ENCODE results near the gene FBN1.

FBN1 gene

GRCh38 chr15:48532946-48533345, 112.6 kb downstream of the FBN1 start:
- no peak for DNase-seq (ENCODE audit: low read depth)
- no peak for TF ChIP-seq CTCF (IDR thresholded peaks at IDR 0.05; ENCODE audit: low read length, missing control alignments)
- H3K4me3 ChIP-seq (replicated peaks; ENCODE audit: low read depth, low read length), result no peak overlapping the region

- H3K4me3 ChIP-seq (replicated peaks; ENCODE audit: low read depth, low read length), result no peak overlapping the region
- no peak for DNase-seq (ENCODE audit: low read depth)
- TF ChIP-seq CTCF (IDR thresholded peaks at IDR 0.05; ENCODE audit: low read length, missing control alignments), result no peak
Measured at GRCh38 chr15:48530528-48530927, 115.0 kb downstream of the FBN1 start.

- no peak for DNase-seq (ENCODE audit: low read depth)
- no peak overlapping the region for H3K4me3 ChIP-seq (replicated peaks; ENCODE audit: low read depth, low read length)
- TF ChIP-seq CTCF (IDR thresholded peaks at IDR 0.05; ENCODE audit: low read length, missing control alignments), result no peak
Measured at GRCh38 chr15:48528921-48529320, 116.6 kb downstream of the FBN1 start.

- H3K4me3 ChIP-seq (replicated peaks; ENCODE audit: low read depth, low read length), result no peak overlapping the region
- no peak for TF ChIP-seq CTCF (IDR thresholded peaks at IDR 0.05; ENCODE audit: low read length, missing control alignments)
- DNase-seq (ENCODE audit: low read depth), result no peak
Measured at GRCh38 chr15:48527517-48527916, 118.0 kb downstream of the FBN1 start.

GRCh38 chr15:48522911-48523310, 122.6 kb downstream of the FBN1 start:
- no peak for TF ChIP-seq CTCF (IDR thresholded peaks at IDR 0.05; ENCODE audit: low read length, missing control alignments)
- no peak for DNase-seq (ENCODE audit: low read depth)
- no peak overlapping the region for H3K4me3 ChIP-seq (replicated peaks; ENCODE audit: low read depth, low read length)

- H3K4me3 ChIP-seq (replicated peaks; ENCODE audit: low read depth, low read length), result no peak overlapping the region
- DNase-seq (ENCODE audit: low read depth), result no peak
- TF ChIP-seq CTCF (IDR thresholded peaks at IDR 0.05; ENCODE audit: low read length, missing control alignments), result no peak
Measured at GRCh38 chr15:48522123-48522522, 123.4 kb downstream of the FBN1 start.

- DNase-seq (ENCODE audit: low read depth), result no peak
- H3K4me3 ChIP-seq (replicated peaks; ENCODE audit: low read depth, low read length), result no peak overlapping the region
- no peak for TF ChIP-seq CTCF (IDR thresholded peaks at IDR 0.05; ENCODE audit: low read length, missing control alignments)
Measured at GRCh38 chr15:48520376-48521155, 124.9 kb downstream of the FBN1 start.

Measured in fibroblast of pulmonary artery (primary cell).